ENCODE results near the gene SULT1A2.

DNA sequence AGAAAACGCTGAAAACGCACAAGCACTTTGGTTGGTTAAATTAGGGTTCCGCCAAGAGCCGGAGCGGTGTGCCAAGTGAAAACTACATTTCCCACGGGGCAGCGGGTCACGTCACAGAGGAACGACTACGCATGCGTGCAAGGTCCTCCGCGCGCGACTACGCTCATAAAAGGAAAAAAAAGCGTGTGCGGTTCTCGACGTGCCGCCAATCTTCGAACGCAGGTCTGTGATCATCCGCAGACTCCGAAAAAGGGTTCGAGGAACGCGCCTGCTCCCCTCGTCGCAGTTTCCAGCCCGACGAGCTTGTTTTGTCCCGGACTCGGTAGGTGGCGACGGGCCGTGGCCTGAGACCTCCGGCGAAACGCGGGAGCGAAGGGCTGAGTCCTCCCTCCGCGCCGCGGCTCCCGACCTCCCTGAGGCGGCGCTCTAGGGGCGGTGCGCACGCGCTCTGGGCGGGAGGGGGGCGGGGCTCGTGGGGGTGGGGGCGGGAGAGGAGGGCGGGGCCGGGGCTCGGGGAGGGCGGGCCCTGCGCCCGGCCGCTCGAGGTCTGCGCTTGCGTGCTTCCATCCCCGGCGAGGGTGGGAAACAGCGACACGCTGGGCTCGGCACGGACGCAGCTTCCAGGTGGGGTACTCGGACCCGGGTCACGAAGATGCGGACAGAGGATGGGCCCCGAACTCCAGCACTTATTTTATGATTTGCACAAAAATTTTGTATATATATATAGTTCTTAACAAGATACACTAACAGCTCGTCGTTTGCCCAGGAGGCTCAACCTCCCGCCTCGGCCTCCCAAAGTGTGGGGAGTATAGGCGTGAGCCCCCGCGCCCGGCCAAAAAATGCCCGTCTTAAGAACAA is 42.8 kb downstream of the SULT1A2 start, which contains the start of gene SGF29:
- TF ChIP-seq, protein P1, sequence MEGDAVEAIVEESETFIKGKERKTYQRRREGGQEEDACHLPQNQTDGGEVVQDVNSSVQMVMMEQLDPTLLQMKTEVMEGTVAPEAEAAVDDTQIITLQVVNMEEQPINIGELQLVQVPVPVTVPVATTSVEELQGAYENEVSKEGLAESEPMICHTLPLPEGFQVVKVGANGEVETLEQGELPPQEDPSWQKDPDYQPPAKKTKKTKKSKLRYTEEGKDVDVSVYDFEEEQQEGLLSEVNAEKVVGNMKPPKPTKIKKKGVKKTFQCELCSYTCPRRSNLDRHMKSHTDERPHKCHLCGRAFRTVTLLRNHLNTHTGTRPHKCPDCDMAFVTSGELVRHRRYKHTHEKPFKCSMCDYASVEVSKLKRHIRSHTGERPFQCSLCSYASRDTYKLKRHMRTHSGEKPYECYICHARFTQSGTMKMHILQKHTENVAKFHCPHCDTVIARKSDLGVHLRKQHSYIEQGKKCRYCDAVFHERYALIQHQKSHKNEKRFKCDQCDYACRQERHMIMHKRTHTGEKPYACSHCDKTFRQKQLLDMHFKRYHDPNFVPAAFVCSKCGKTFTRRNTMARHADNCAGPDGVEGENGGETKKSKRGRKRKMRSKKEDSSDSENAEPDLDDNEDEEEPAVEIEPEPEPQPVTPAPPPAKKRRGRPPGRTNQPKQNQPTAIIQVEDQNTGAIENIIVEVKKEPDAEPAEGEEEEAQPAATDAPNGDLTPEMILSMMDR (conservative IDR thresholded peaks at IDR 0.05; ENCODE audit: low read depth, low read length), result peak; percentile 32
- TF ChIP-seq CHD1 (IDR thresholded peaks at IDR 0.05; ENCODE audit: low read depth, low read length) (no peak), RAD21 (IDR thresholded peaks at IDR 0.05; ENCODE audit: low read length) (no peak), POLR2A (IDR thresholded peaks at IDR 0.05; ENCODE audit: low read depth, low read length) (peak; percentile 90), MAFK (IDR thresholded peaks at IDR 0.05; ENCODE audit: low read depth, low read length) (no peak), RCOR1 (IDR thresholded peaks at IDR 0.05; ENCODE audit: insufficient replicate concordance, low read length) (no peak), CEBPB (IDR thresholded peaks at IDR 0.05; ENCODE audit: low read depth, low read length) (no peak), MXI1 (IDR thresholded peaks at IDR 0.05; ENCODE audit: borderline replicate concordance, low read depth, low read length) (0 out of 2 replicates have a peak, but pooled peaks have one; percentile 15), ELK1 (IDR thresholded peaks at IDR 0.05; ENCODE audit: borderline replicate concordance, low read depth, low read length) (no peak)
- TF ChIP-seq, protein P2, sequence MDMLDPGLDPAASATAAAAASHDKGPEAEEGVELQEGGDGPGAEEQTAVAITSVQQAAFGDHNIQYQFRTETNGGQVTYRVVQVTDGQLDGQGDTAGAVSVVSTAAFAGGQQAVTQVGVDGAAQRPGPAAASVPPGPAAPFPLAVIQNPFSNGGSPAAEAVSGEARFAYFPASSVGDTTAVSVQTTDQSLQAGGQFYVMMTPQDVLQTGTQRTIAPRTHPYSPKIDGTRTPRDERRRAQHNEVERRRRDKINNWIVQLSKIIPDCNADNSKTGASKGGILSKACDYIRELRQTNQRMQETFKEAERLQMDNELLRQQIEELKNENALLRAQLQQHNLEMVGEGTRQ (IDR thresholded peaks at IDR 0.05; ENCODE audit: low read depth, low read length), result 0 out of 2 replicates have a peak, but pooled peaks have one; percentile 21

All from IMR-90 (cell line).